SK-N-SH (cell line): ENCODE results near the gene GRM1. TPM values are rescaled to one million over a fixed set of nuclear protein-coding genes. Genes with fewer than 3 reads are reported as not detected.

Experiments used
- CTCF ChIA-PET: fragments of 300-600, 350-600 bp; formaldehyde crosslinking; extraction: SDS; loops from one replicate; lab custom pipeline; 2021; lab: Yijun Ruan, JAX
- POLR2A ChIA-PET: fragments of 350-600 bp; sonication (Branson Sonifier 250); formaldehyde crosslinking; extraction: SDS; loops from one replicate; lab custom pipeline; 2020; ENCODE audit warnings: antibody characterized with exemption, inconsistent platforms; lab: Yijun Ruan, JAX
- DNase-seq: peaks from one replicate; pipeline ENCODE4 v3.0.0; 2012
- H2AFZ ChIP-seq: fragments of 200-600 bp; sonication (generic); 2 replicates; pipeline ENCODE4 v1.8.1; 2016; ENCODE audit warnings: antibody characterized with exemption, mild to moderate bottlenecking, low read depth
- H3F3A ChIP-seq: fragments of 200-600 bp; sonication (generic); replicated peaks from 2 replicates; pipeline ENCODE3; 2016; ENCODE audit warnings: antibody characterized with exemption, mild to moderate bottlenecking; ENCODE audit not compliant: insufficient read depth
- H3K27ac ChIP-seq, 2 experiments: fragments of 200-500 bp in 1 of 2; fragments of 200-600 bp in 1 of 2; sonication (Bioruptor generic) in 1 of 2; sonication (generic), shearing (Covaris generic) in 1 of 2; 2 replicates each; pipeline versions ENCODE4 v1.5.1 to v1.6.1; 2014 to 2016; ENCODE audit warnings: low read depth in 2 of 2, inconsistent platforms in 1 of 2, low read length in 1 of 2, mild to moderate bottlenecking in 1 of 2, mixed read lengths in 1 of 2
- H3K27me3 ChIP-seq: fragments of 200-600 bp; sonication (generic), shearing (Covaris generic); 2 replicates; pipeline ENCODE4 v1.6.1; 2016; ENCODE audit warnings: mixed run types; ENCODE audit not compliant: insufficient read depth
- H3K36me3 ChIP-seq, 2 experiments: fragments of 200-500 bp in 1 of 2; fragments of 200-600 bp in 1 of 2; sonication (Bioruptor generic) in 1 of 2; sonication (generic) in 1 of 2; replicated peaks in 1 of 2; 2 replicates each; pipeline versions ENCODE3 to v1.5.1; 2014 to 2016; ENCODE audit warnings: low read length in 1 of 2, mild to moderate bottlenecking in 1 of 2; ENCODE audit not compliant: insufficient read depth in 2 of 2, control insufficient read depth in 1 of 2
- H3K4me1 ChIP-seq, 2 experiments: fragments of 200-500 bp in 1 of 2; fragments of 200-600 bp in 1 of 2; sonication (Bioruptor generic) in 1 of 2; sonication (generic), shearing (Covaris generic) in 1 of 2; 2 replicates each; pipeline versions ENCODE4 v1.5.1 to v1.6.1; 2014 to 2016; ENCODE audit warnings: low read depth in 1 of 2, low read length in 1 of 2, mixed run types in 1 of 2; ENCODE audit not compliant: insufficient read depth in 2 of 2, control insufficient read depth in 1 of 2
- H3K4me2 ChIP-seq: fragments of 200-600 bp; sonication (generic), shearing (Covaris generic); 2 replicates; pipeline ENCODE4 v1.6.1; 2017; ENCODE audit warnings: mixed run types
- H3K4me3 ChIP-seq, 2 experiments: fragments of 200-500 bp in 1 of 2; fragments of 200-600 bp in 1 of 2; sonication (Bioruptor generic) in 1 of 2; sonication (generic), shearing (Covaris generic) in 1 of 2; 2 replicates each; pipeline versions ENCODE4 v1.5.1 to v1.8.1; 2014 to 2016; ENCODE audit warnings: low read depth in 2 of 2, inconsistent platforms in 1 of 2, low read length in 1 of 2, mild to moderate bottlenecking in 1 of 2, mixed read lengths in 1 of 2, moderate library complexity in 1 of 2
- H3K79me2 ChIP-seq: fragments of 200-600 bp; sonication (generic); 2 replicates; pipeline ENCODE4 v1.8.1; 2017; ENCODE audit warnings: mild to moderate bottlenecking; ENCODE audit not compliant: insufficient read depth
- H3K9ac ChIP-seq: fragments of 200-600 bp; sonication (generic); 2 replicates; pipeline ENCODE4 v1.6.1; 2017; ENCODE audit warnings: mixed run types
- H3K9me2 ChIP-seq: fragments of 200-600 bp; sonication (generic); 2 replicates; pipeline ENCODE4 v1.6.1; 2017; ENCODE audit warnings: mixed run types
- H3K9me3 ChIP-seq: fragments of 200-600 bp; sonication (generic); 2 replicates; pipeline ENCODE4 v1.6.1; 2017; ENCODE audit warnings: mixed run types, mild to moderate bottlenecking, moderate library complexity
- H4K20me1 ChIP-seq: fragments of 200-600 bp; sonication (generic); 2 replicates; pipeline ENCODE4 v1.6.1; 2017; ENCODE audit warnings: mild to moderate bottlenecking, mixed run types; ENCODE audit not compliant: insufficient read depth
- CHD2 ChIP-seq: fragments of 150-350 bp; IDR thresholded peaks from 2 replicates; pipeline ENCODE4 v1.6.1; 2018; ENCODE audit warnings: low read length; ENCODE audit not compliant: partially characterized antibody
- ELF1 ChIP-seq: IDR thresholded peaks from 2 replicates; pipeline ENCODE4 v1.4.0; 2012
- EP300 ChIP-seq, 2 experiments: IDR thresholded peaks; 2 replicates each; pipeline versions ENCODE4 v1.4.0 to v1.6.1; 2012; ENCODE audit warnings: borderline replicate concordance in 1 of 2, low read depth in 1 of 2, low read length in 1 of 2
- FOSL2 ChIP-seq: IDR thresholded peaks from 2 replicates; pipeline ENCODE4 v1.4.0; 2012; ENCODE audit warnings: low read depth, mild to moderate bottlenecking, moderate library complexity, borderline replicate concordance
- FOXJ3 ChIP-seq: sonication (generic); formaldehyde crosslinking; IDR thresholded peaks from 2 replicates; pipeline ENCODE4 v1.5.1; 2020; ENCODE audit warnings: mild to moderate bottlenecking, missing genetic modification reagents
- GABPA ChIP-seq: IDR thresholded peaks from 2 replicates; pipeline ENCODE4 v1.4.0; 2012; ENCODE audit warnings: low read depth, mild to moderate bottlenecking
- JUND ChIP-seq: IDR thresholded peaks from 2 replicates; pipeline ENCODE4 v1.4.0; 2012
- MEF2A ChIP-seq: IDR thresholded peaks from 2 replicates; pipeline ENCODE4 v1.4.0; 2012; ENCODE audit warnings: low read depth, borderline replicate concordance
- NFIC ChIP-seq: IDR thresholded peaks from 2 replicates; pipeline ENCODE4 v1.4.0; 2012; ENCODE audit warnings: borderline replicate concordance
- POLR2AphosphoS5 ChIP-seq: IDR thresholded peaks from 2 replicates; pipeline ENCODE4 v1.6.1; 2012; ENCODE audit warnings: low read depth, low read length
- RAD21 ChIP-seq: IDR thresholded peaks from 2 replicates; pipeline ENCODE4 v1.6.1; 2012; ENCODE audit warnings: mild to moderate bottlenecking, low read length
- RCOR1 ChIP-seq: fragments of 150-350 bp; IDR thresholded peaks from 2 replicates; pipeline ENCODE4 v1.6.1; 2017; ENCODE audit warnings: antibody characterized with exemption, low read length
- RFX5 ChIP-seq: IDR thresholded peaks from 2 replicates; pipeline ENCODE4 v1.6.1; 2012; ENCODE audit warnings: mild to moderate bottlenecking, improper control_type of control experiment, low read length
- RXRA ChIP-seq: IDR thresholded peaks from 2 replicates; pipeline ENCODE4 v1.4.0; 2012; ENCODE audit warnings: low read depth, mild to moderate bottlenecking, borderline replicate concordance
- SIN3A ChIP-seq: IDR thresholded peaks from 2 replicates; pipeline ENCODE4 v1.6.1; 2012; ENCODE audit warnings: low read depth, mild to moderate bottlenecking, low read length, moderate library complexity, borderline replicate concordance
- SMC3 ChIP-seq: IDR thresholded peaks from 2 replicates; pipeline ENCODE4 v1.6.1; 2012; ENCODE audit warnings: low read depth, low read length, improper control_type of control experiment
- WGBS: methylation state at CpG from one replicate; pipeline ENCODE4 v1.1.6; 2017; ENCODE audit warnings: low lambda C conversion rate; 5-methylcytosine and 5-hydroxymethylcytosine counted together
- polyA plus RNA-seq, 3 experiments: library from polyadenylated mRNA; depleted of rRNA; stranded (reverse); fragments of >200 nt; gene quantifications; 2 replicates each; pipeline ENCODE4 v1.2.3, GENCODE V29; 2012
- TF ChIP-seq, protein P1 (sequence below): IDR thresholded peaks from 2 replicates; pipeline ENCODE4 v1.6.1; 2012; ENCODE audit warnings: mild to moderate bottlenecking, low read depth, low read length, moderate library complexity
- TF ChIP-seq, protein P2 (sequence below): IDR thresholded peaks from 2 replicates; pipeline ENCODE4 v1.4.0; 2012; ENCODE audit warnings: low read depth, borderline replicate concordance
- TF ChIP-seq, protein P3 (sequence below): fragments of 150-350 bp; IDR thresholded peaks from 2 replicates; pipeline ENCODE4 v1.6.1; 2016; ENCODE audit warnings: mild to moderate bottlenecking, low read depth, low read length
- TF ChIP-seq, protein P4 (sequence below): IDR thresholded peaks from 2 replicates; pipeline ENCODE4; 2012

Gene GRM1
- polyA plus RNA-seq, 1 of the 3 experiments (the other 2 are of a cell fraction) = 0.05 TPM

DNA sequence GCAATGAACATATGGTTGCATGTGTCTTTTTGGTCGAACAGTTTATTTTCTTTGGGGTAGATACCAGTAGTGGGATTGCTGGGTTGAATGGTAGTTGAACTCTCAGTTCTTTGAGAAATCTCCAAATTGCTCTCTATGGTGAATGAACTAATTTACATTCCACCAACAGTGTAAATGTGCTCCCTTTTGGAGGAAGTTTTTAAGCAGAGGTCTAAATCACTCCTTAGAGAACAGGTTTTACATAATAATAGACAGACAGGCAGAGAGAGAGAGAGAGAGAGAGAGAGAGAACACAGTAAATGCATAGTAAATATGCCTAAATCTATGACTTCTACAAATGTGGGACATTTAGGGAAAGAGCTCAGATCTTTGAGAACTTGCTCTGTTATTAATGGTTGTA is 37.6 kb downstream of the GRM1 start:
- no peak overlapping the region for H3K9ac ChIP-seq
- H3K4me1 ChIP-seq = no peaks in the 10 kb centered on the region
- no peaks in the 10 kb centered on the region for H3K36me3 ChIP-seq
- no peaks in the 10 kb centered on the region for H3K9me3 ChIP-seq
- TF ChIP-seq RCOR1 (no peak), SMC3 (no peak), ELF1 (no peak), FOXJ3 (CRISPR knock-in tag) (no peak), RXRA (no peak), GABPA (no peak), FOSL2 (no peak), JUND (no peak), SIN3A (no peak), RAD21 (no peak), CHD2 (no peak), NFIC (no peak), EP300 (IDR thresholded peaks at IDR 0.05; ENCODE audit: borderline replicate concordance in 1 of 2, low read depth in 1 of 2, low read length in 1 of 2) (no peak), POLR2AphosphoS5 (no peak), MEF2A (no peak), RFX5 (no peak)
- TF ChIP-seq, protein P1, sequence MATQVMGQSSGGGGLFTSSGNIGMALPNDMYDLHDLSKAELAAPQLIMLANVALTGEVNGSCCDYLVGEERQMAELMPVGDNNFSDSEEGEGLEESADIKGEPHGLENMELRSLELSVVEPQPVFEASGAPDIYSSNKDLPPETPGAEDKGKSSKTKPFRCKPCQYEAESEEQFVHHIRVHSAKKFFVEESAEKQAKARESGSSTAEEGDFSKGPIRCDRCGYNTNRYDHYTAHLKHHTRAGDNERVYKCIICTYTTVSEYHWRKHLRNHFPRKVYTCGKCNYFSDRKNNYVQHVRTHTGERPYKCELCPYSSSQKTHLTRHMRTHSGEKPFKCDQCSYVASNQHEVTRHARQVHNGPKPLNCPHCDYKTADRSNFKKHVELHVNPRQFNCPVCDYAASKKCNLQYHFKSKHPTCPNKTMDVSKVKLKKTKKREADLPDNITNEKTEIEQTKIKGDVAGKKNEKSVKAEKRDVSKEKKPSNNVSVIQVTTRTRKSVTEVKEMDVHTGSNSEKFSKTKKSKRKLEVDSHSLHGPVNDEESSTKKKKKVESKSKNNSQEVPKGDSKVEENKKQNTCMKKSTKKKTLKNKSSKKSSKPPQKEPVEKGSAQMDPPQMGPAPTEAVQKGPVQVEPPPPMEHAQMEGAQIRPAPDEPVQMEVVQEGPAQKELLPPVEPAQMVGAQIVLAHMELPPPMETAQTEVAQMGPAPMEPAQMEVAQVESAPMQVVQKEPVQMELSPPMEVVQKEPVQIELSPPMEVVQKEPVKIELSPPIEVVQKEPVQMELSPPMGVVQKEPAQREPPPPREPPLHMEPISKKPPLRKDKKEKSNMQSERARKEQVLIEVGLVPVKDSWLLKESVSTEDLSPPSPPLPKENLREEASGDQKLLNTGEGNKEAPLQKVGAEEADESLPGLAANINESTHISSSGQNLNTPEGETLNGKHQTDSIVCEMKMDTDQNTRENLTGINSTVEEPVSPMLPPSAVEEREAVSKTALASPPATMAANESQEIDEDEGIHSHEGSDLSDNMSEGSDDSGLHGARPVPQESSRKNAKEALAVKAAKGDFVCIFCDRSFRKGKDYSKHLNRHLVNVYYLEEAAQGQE = no peak
- TF ChIP-seq, protein P2, sequence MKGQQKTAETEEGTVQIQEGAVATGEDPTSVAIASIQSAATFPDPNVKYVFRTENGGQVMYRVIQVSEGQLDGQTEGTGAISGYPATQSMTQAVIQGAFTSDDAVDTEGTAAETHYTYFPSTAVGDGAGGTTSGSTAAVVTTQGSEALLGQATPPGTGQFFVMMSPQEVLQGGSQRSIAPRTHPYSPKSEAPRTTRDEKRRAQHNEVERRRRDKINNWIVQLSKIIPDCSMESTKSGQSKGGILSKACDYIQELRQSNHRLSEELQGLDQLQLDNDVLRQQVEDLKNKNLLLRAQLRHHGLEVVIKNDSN = no peak
- TF ChIP-seq, protein P3, sequence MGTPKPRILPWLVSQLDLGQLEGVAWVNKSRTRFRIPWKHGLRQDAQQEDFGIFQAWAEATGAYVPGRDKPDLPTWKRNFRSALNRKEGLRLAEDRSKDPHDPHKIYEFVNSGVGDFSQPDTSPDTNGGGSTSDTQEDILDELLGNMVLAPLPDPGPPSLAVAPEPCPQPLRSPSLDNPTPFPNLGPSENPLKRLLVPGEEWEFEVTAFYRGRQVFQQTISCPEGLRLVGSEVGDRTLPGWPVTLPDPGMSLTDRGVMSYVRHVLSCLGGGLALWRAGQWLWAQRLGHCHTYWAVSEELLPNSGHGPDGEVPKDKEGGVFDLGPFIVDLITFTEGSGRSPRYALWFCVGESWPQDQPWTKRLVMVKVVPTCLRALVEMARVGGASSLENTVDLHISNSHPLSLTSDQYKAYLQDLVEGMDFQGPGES = no peak
- TF ChIP-seq, protein P4, sequence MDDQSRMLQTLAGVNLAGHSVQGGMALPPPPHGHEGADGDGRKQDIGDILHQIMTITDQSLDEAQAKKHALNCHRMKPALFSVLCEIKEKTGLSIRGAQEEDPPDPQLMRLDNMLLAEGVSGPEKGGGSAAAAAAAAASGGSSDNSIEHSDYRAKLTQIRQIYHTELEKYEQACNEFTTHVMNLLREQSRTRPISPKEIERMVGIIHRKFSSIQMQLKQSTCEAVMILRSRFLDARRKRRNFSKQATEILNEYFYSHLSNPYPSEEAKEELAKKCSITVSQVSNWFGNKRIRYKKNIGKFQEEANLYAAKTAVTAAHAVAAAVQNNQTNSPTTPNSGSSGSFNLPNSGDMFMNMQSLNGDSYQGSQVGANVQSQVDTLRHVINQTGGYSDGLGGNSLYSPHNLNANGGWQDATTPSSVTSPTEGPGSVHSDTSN = no peak
- CTCF ChIA-PET = interaction anchor here (0.6 kb wide), 1 partner anchor 24 kb away, joined by 3 read pairs; no protein-coding TSS in a partner anchor
- H3K4me2 ChIP-seq = no peak overlapping the region
- no peaks in the 10 kb centered on the region for H3K27me3 ChIP-seq
- POLR2A ChIA-PET = no interaction called here
- no peak for DNase-seq
- no peak overlapping the region for H3K4me3 ChIP-seq
- no peaks in the 10 kb centered on the region for H3K79me2 ChIP-seq
- 0% methylated on average over 1 of the region's 1 CpG for WGBS
- H2AFZ ChIP-seq = no peak overlapping the region
- H4K20me1 ChIP-seq = no peaks in the 10 kb centered on the region
- H3K9me2 ChIP-seq = no peaks in the 10 kb centered on the region
- H3F3A ChIP-seq = no peaks in the 10 kb centered on the region
- no peak overlapping the region for H3K27ac ChIP-seq
